ENCODE data around the gene OR13A1.

GRCh38 chr10:45353186-45353585 lies 37.8 kb upstream of the OR13A1 start:
- TF ChIP-seq, protein P1, sequence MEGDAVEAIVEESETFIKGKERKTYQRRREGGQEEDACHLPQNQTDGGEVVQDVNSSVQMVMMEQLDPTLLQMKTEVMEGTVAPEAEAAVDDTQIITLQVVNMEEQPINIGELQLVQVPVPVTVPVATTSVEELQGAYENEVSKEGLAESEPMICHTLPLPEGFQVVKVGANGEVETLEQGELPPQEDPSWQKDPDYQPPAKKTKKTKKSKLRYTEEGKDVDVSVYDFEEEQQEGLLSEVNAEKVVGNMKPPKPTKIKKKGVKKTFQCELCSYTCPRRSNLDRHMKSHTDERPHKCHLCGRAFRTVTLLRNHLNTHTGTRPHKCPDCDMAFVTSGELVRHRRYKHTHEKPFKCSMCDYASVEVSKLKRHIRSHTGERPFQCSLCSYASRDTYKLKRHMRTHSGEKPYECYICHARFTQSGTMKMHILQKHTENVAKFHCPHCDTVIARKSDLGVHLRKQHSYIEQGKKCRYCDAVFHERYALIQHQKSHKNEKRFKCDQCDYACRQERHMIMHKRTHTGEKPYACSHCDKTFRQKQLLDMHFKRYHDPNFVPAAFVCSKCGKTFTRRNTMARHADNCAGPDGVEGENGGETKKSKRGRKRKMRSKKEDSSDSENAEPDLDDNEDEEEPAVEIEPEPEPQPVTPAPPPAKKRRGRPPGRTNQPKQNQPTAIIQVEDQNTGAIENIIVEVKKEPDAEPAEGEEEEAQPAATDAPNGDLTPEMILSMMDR (conservative IDR thresholded peaks at IDR 0.05): no peak
- TF ChIP-seq EZH2 (IDR thresholded peaks at IDR 0.05; ENCODE audit: low read depth): no peak

Measured in PC-9 (cell line).